Fibroblast of villous mesenchyme (primary cell): Measurements from ENCODE around the gene CGB7. TPM values are rescaled to one million over a fixed set of nuclear protein-coding genes. Genes with fewer than 3 reads are reported as not detected.
"Not testable (repeated sequence)": the region's sequence is repeated elsewhere in the genome, so short reads cannot be mapped to it uniquely, and the experiment has no call there.

ENCODE experiments used
- DNase-seq: peaks from one replicate; pipeline ENCODE4 v3.0.0-alpha.2; 2010; ENCODE audit warnings: low read depth
- H3K4me3 ChIP-seq: 2 replicates; pipeline ENCODE4 v1.5.1; 2011; ENCODE audit warnings: low read depth, mild to moderate bottlenecking, low read length
- CTCF ChIP-seq: IDR thresholded peaks from 2 replicates; pipeline ENCODE4 v1.5.1; 2012; ENCODE audit warnings: low read depth, mild to moderate bottlenecking, low read length; ENCODE audit not compliant: insufficient read depth
- total RNA-seq: library from RNA; depleted of rRNA; stranded (reverse); fragments of >200 nt; gene quantifications from 2 replicates; pipeline ENCODE4 v1.2.3, GENCODE V29; 2012

The CGB7 gene
- total RNA-seq, 1 donor: under 0.01 TPM

GRCh38 chr19:49064768-49065611, 7.4 kb upstream of the CGB7 start, which contains the start of gene NTF4:
Gene NTF4 (minus strand): TSS chr19:49064818. CDS start chr19:49061997, 2,821 bp downstream.
- no peak for TF ChIP-seq CTCF
- H3K4me3 ChIP-seq: peak within 1 kb of the TSS; percentile 27
- DNase-seq: peak; percentile 30

- no peak overlapping the region for H3K4me3 ChIP-seq
- no peak for TF ChIP-seq CTCF
- no peak for DNase-seq
Measured at GRCh38 chr19:49064029-49064629, 6.6 kb upstream of the CGB7 start.

- DNase-seq: no peak
- no peak for TF ChIP-seq CTCF
- H3K4me3 ChIP-seq: no peak overlapping the region
Measured at GRCh38 chr19:49061445-49061844, 3.9 kb upstream of the CGB7 start.

- TF ChIP-seq CTCF: no peak
- no peak overlapping the region for H3K4me3 ChIP-seq
- no peak for DNase-seq
Measured at GRCh38 chr19:49061000-49061399, 3.5 kb upstream of the CGB7 start.

DNA sequence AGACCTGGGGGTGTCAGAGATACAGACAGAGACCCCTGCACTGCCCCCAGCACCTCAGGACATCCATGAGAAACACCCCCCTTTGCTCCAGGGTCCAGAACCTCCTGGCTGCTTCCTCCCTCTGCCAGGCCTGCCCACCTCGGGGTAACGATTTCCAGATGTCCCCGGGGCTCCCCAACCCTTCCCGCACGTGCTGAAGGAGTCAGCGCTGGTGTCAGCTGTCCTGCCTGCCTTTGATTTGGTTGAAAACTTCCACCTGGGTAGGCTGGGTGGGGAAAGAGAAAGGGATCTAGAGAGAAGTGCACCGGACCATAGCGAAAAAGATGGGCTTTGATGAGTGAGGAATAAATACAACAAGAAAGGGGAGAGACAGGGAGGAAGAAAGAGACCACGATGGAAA, 1.5 kb upstream of the CGB7 start:
- no peak overlapping the region for H3K4me3 ChIP-seq
- no peak for DNase-seq
- no peak for TF ChIP-seq CTCF

DNA sequence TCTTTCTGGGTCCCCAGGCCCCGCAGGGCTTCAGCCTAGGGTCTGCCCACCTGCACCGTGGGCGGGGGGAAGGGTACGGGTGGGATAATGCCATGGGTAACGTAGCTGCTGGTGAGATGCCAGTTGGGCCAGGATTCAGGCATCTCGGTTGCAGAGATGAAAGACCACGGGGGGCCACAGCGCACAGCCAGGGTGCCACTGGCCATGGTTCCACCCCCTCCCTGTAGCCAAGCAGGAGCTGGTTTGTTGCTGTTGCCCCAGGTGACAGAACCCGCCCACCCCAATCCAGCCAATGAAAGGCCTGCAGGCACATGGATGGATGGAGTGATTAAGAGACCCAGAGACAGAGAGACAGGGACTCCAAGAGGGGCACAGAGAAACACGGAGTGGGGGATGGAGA, 1.0 kb upstream of the CGB7 start:
- no peak for TF ChIP-seq CTCF
- peak; percentile 17 for DNase-seq
- no peak overlapping the region for H3K4me3 ChIP-seq

GRCh38 chr19:49056902-49057596, 500 bp downstream of the CGB7 start:
- H3K4me3 ChIP-seq: peak overlapping the region; percentile 61
- DNase-seq: not testable (repeated sequence)
